NOMO-1 treated with dmso at 0.1 percent for 144 hours (cell line): ENCODE measurements around the gene LAMP1.
"Not testable (repeated sequence)": the region's sequence is repeated elsewhere in the genome, so short reads cannot be mapped to it uniquely, and the experiment has no call there.

Experiments used
- DNase-seq: peaks from one replicate; lab custom pipeline; 2025; ENCODE audit not compliant: unreplicated experiment; lab: John Stamatoyannopoulos, UW

LAMP1 gene

GRCh38 chr13:113325779-113326178 is 28.7 kb downstream of the LAMP1 start:
- no peak for DNase-seq

GRCh38 chr13:113327391-113327765 is 30.3 kb downstream of the LAMP1 start:
- no peak for DNase-seq

- no peak for DNase-seq
These were observed 30.9 kb downstream of the LAMP1 start for GRCh38 chr13:113327766-113328471.

DNA sequence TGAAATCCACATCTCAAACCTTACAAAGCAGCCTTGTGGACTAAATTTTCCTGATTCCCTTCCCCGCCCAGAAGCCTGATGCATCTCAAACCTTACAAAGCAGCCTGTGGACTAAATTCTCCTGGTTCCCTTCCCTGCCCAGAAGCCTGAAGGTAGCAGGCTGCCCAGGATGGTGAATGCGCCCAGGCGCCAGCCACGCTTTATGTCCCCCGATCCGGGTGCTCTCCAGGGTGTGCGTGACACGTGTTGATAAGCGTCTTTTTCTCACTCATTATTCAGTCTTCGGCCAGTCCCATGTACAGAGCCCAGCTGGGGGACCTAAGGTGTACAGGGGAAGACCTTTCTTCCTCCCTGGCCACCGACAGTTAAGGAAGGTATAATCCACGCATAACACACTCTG is 31.8 kb downstream of the LAMP1 start:
- DNase-seq, result no peak

GRCh38 chr13:113329656-113330312 is 32.7 kb downstream of the LAMP1 start:
- DNase-seq, result no peak

GRCh38 chr13:113332615-113333014 is 35.6 kb downstream of the LAMP1 start:
- no peak for DNase-seq

DNA sequence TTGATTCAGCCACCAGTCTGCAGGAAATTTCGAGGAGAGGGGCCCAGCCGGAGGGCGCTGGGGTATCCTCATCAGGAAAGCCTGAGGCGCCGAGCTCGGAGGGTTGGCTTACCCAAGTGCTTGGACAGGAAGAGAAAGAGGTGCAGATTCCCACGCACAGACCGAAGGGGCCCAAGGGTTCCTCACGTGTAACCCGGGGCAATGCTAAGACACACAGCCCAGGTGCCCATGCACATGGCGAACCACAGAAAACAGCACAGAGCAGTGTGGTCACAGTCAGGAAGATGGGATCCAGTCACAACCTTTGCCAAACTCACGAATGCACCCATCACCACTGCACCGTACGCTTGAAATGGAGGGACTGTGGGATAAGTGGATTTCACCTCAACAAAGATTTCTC is 36.0 kb downstream of the LAMP1 start:
- no peak for DNase-seq

DNA sequence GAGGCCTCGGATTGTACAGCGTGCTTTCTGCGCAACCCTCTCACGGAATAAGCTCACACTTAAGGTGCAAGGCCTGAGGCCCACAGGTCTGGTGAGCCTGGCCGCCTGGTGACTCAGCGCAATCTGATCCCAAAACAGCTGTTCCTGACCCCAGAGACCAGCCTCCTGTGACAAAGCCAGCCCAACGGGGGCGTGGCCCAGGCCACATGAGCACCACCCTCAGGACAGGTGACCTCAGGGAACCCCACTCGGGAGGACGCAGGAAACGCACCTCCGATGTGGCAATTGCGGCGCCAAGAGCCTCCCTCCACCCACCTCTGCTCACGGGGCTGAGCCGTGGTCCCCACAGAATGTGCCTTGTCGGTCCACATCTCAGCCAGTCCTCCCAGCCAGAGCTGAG is 40.5 kb downstream of the LAMP1 start:
- no peak for DNase-seq

DNA sequence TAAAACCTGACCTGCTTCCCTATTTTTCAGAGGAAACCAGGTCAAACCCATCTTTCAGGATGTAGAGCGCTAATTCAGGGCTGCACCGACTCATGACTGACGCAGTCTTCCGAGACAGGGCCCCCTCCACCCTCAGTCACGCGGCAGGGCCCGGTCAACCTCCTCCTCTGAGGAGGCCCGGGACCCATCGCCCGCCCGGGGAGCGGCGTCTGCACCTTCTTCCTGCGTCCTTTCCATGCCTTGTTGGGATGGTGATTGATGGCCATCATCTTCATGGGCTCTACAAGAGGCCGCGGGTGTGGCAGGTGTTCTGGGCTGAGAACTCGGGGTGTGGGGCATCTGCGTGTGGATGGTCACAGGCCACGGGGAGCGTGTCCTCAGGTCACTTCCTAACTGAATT is 40.9 kb downstream of the LAMP1 start:
- DNase-seq, result no peak

DNA sequence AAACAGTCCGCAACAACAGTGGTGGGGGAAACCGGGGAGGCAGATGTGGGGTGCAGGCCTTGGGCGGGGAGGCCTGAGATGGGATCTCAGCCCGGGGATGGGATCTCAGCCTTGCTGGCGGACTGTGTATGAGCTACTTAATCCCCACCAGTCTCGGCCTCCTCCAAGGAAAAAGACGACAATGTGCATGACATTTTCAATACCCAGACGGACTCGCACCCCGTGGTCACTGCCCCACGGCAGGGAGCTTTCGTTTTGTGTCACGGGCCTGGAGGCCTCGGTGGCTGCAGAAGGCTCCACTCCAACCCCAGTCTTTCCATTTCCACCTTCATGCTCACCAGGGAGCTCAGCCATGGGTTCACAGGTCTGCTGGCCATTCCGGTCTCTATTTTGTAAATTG is 41.4 kb downstream of the LAMP1 start:
- DNase-seq, result no peak

DNA sequence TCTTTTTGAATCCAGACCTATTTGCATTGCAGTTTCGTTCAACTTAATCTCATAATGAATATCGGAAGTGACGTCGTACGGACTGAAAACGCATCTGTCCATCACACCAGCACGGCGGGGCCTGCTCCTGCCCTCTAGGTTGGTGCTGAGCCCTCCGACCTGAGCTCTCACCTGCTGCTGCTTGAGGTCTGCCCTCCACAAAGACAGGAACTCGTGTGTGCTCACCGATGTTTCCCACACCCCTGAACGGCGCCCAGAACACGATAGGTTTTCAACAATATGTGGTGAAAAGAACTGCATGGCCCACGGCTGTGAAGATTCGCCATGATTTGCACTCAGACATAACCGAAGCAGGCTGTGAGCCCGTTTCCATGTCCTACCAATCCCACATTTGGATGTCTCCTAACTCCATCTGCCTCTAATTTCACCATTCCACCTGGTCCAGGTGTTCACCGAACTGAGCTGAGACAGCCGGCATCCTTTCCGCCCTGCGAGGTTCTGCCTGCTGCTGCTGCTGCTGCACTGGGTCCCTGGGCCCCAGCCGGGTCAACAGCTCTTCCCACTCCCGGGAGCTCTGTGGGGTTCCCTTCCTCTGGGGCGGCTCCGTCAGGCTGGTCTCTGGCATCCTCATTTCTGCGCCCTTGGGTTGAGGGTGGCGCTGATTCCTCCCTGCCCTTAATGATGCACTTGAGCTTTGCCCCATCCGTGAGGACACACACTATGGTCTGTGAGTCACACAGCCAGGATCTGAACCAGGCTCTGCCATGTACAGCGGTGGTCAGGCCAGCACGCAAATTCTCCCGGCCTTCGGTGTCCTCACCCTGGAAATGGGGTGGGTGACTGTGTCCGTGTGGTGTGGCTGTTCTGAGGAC is 46.0 kb downstream of the LAMP1 start:
- no peak for DNase-seq

DNA sequence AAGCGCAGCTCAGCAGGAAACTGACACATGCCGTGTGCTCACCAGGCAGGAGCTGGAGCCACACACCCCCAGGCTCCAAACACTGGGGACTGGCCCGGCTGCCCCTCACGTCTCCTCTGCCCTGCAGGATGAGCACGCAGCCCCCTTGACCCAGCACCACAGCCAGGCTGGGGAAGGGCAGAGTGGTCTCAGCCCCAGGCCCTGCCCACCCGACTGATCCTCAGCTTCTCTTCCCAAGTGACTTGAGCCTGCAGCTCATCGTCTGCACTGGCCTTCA is 46.6 kb downstream of the LAMP1 start:
- DNase-seq, result no peak

DNA sequence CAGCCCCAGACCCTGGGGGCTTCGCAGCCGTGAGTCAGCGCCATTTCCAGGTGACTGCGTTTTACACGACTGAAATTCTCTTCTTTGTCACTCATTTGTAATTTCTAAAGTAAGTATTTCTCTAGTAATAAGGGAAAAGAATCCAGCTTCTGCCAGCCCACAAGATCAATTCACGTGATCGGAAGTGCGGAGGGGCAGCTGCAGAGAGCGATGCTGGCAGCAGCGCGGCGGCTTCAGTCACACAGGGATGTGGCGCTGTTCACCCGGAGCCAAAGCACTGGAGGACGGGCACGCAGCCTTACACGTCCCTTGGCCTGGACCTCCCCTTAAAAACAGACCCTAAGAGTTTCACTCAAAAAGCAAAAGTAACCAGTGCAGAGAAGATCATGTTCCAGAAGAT is 48.4 kb downstream of the LAMP1 start:
- DNase-seq, result no peak

- DNase-seq, result not testable (repeated sequence)
These were observed 50.7 kb downstream of the LAMP1 start for GRCh38 chr13:113347736-113348225.

DNA sequence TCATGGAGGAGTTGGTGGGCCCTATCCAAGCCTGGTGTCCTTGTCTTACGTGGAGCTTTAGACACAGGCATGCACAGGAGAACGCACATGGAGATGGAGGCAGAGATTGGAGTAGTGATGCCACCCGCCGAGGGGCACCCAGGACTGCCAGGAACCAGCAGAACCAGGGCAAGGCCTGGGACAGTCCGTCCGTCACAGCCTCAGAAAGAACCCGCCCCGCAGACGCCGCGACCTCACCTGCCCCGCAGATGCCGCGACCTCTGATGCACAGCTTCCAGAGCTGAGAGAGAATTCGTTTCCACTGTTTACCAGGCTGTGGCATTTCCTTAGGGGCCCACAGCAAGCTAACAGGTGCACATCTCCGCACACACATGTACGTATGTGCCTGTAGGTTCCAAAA is 51.6 kb downstream of the LAMP1 start:
- DNase-seq, result no peak

GRCh38 chr13:113349050-113349449 is 52.0 kb downstream of the LAMP1 start:
- no peak for DNase-seq

DNA sequence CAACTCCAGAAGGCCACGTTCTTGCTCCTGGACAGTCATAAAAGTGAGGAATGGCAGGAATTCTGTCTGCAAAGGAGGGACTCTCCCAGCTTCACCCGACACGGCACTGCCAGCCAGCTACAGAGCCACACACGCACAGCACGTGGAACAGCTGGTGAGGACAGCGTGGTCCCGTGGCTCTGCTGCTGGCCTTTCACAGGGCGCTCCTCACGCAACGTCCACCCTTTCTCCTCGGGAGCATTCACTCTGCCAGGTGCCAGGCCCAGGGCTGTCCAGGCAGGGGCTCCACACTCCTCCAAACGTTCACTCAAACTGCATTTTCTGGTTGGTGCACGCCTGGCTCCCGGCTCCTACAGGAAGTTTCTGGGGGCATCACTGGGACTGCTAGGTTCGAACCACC is 52.5 kb downstream of the LAMP1 start:
- DNase-seq, result no peak

DNA sequence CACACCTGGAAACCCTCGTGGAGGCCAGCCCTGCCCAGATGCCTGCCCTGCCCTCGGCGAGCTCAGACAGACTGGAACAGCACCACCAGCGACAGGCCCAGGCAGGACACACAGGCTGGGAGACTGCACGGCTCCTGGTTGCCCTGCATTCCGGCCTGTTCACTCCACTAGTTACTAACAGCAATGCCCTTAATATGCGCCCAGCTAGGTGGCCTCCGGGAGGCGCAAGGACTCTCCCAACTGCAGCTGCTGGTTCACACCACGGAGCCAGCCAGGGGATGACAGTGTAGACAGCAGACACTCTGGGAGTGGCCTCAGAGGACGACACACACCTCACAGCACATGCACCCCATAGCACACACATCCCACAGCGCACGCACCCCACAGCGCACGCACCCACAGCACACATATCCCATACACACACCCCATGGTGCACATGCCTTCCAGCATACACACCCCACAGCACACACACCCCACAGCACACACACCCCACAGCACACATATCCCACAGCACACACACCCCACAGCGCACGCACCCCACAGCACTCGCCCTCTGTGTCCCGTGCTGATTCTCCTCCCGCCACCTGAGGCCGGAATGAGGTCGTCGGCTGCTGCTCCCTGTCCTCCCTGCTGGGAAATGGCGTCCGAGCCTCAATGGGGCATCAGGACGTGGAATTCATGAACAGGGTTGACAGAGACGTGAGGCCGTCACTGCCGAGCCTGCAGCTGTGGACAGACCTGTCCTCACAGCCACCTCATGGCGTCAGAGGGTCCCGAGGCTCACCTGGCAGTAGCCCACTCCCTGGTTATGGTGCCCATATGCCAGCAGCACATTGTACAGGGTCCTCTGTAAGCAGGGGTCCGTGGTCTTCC is 53.3 kb downstream of the LAMP1 start:
- DNase-seq, result no peak

- no peak for DNase-seq
These were observed 53.9 kb downstream of the LAMP1 start for GRCh38 chr13:113350938-113351335.

GRCh38 chr13:113351514-113352026 is 54.5 kb downstream of the LAMP1 start:
- no peak for DNase-seq

DNA sequence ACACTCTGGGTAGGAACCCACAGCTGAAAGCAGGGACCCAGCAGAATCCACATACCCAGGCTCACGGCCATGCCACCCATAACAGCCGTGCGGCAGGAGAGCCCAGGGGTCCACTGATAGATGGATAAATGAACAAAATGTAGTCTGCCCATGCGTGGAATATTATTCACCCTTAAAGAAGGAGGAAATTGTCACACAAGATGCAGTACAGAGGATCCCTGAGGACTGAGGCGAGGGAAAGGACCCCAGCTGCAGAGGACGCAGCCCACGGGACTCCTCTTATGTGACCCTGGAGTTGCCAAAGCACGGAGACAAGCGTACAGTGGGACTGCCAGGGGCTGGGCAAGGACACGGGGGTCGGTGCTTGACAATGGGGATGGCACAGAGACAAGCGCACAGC is 56.2 kb downstream of the LAMP1 start:
- DNase-seq, result no peak
